NCI-H1417 (cell line): ENCODE measurements around the gene GALK1.
"Not testable (repeated sequence)": the region's sequence is repeated elsewhere in the genome, so short reads cannot be mapped to it uniquely, and the experiment has no call there.

Source experiments
- DNase-seq, 3 experiments: peaks; one replicate each; lab custom pipeline; 2025; lab: John Stamatoyannopoulos, UW

Gene GALK1

GRCh38 chr17:75764417-75764710, 628 bp downstream of the GALK1 start:
- DNase-seq = peak in 1 of 3 experiments; percentile 38

GRCh38 chr17:75763613-75764416, 1.2 kb downstream of the GALK1 start:
- no peak for DNase-seq

- DNase-seq = no peak
Measured at GRCh38 chr17:75763269-75763607, 1.8 kb downstream of the GALK1 start.

- DNase-seq = no peak
Measured at GRCh38 chr17:75762513-75763268, 2.3 kb downstream of the GALK1 start.

- DNase-seq = not testable (repeated sequence)
Measured at GRCh38 chr17:75759978-75760640, 4.9 kb downstream of the GALK1 start.

GRCh38 chr17:75759457-75759856, 5.5 kb downstream of the GALK1 start:
- DNase-seq = no peak

GRCh38 chr17:75758131-75758905, 6.7 kb downstream of the GALK1 start:
- no peak for DNase-seq

GRCh38 chr17:75757086-75757681, 7.8 kb downstream of the GALK1 start:
- no peak for DNase-seq

GRCh38 chr17:75756451-75757085, 8.4 kb downstream of the GALK1 start:
- DNase-seq = no peak

- DNase-seq = no peak
Measured at GRCh38 chr17:75755990-75756389, 9.0 kb downstream of the GALK1 start.

GRCh38 chr17:75755205-75755901, 9.6 kb downstream of the GALK1 start:
- peak in 1 of 3 experiments; percentile 10 for DNase-seq

GRCh38 chr17:75754378-75755204, 10.4 kb downstream of the GALK1 start:
- DNase-seq = no peak

GRCh38 chr17:75753514-75754377, 11.2 kb downstream of the GALK1 start:
- peak in 1 of 3 experiments; percentile 49 for DNase-seq

GRCh38 chr17:75752802-75753513, 12.0 kb downstream of the GALK1 start:
- DNase-seq = no peak

- no peak for DNase-seq
Measured at GRCh38 chr17:75752405-75752709, 12.6 kb downstream of the GALK1 start.

GRCh38 chr17:75751676-75752404, 13.2 kb downstream of the GALK1 start:
- DNase-seq = no peak

- DNase-seq = no peak
Measured at GRCh38 chr17:75750661-75751423, 14.2 kb downstream of the GALK1 start.
